Stimulated activated CD8-positive, alpha-beta memory T cell treated with anti-CD3 and anti-CD28 coated beads, Interleukin-4, amount 100 ng/mL, for 1 hour (primary cell): ENCODE measurements around the gene USP10.
"Not testable (repeated sequence)": the region's sequence is repeated elsewhere in the genome, so short reads cannot be mapped to it uniquely, and the experiment has no call there.

ENCODE experiments used
- DNase-seq, 2 donors: peaks; one replicate each; pipeline ENCODE4 v3.0.0-alpha.2; 2020; ENCODE audit warnings: low read depth in 2 of 2, low spot score in 1 of 2

Gene USP10

DNA sequence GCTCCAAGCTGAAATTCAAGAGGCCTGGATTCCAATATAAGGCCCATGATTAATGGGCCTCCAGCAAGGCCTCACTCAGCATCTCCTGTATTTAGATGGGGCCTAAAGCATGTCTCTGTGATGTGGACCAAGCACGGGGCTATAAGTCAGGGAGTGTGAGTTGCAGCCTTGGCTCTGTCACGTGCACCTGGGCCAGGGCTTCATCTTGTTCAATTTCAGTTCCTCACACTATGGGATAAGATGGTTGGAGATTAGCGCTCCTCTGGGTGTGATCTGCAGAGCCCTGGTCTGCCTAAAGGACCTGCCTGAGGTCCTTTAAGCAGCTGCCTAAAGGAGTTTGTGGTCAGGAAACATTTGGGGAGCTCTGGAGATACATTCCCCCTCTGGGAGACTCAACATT is 26.2 kb upstream of the USP10 start:
- no peak for DNase-seq

DNA sequence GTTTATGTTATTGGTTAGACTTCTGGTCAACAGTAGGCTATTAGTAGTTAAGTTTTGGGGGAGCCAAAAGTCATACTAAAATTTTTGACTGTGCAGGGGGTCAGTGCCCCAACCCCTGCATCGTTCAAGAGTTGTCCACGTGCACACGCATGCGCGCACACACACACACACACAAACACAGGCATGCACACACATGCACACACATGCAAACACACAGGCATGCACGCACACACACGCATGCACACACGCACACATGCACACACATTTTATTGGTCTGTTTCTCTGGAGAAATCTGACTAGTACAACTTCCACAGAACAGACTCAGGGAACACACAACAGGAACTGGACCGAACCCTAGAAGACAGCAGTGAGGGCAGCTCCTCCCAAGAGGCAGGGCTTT is 24.4 kb upstream of the USP10 start:
- DNase-seq: no peak

DNA sequence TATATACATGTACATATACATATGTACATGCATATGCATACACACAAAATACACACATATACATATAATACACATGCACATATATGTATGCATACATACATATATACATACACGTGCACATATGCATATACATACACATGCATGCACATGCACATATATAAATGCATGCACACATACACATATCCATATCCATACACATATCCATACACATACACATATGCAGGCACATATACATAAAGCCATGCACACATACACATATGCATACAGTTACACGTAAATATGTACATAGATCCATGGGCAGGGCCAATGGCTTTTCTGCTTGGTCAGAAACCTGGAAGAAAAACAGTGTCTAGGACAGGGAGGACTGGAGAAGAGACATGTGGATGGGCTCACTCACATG is 23.9 kb upstream of the USP10 start:
- no peak for DNase-seq

DNA sequence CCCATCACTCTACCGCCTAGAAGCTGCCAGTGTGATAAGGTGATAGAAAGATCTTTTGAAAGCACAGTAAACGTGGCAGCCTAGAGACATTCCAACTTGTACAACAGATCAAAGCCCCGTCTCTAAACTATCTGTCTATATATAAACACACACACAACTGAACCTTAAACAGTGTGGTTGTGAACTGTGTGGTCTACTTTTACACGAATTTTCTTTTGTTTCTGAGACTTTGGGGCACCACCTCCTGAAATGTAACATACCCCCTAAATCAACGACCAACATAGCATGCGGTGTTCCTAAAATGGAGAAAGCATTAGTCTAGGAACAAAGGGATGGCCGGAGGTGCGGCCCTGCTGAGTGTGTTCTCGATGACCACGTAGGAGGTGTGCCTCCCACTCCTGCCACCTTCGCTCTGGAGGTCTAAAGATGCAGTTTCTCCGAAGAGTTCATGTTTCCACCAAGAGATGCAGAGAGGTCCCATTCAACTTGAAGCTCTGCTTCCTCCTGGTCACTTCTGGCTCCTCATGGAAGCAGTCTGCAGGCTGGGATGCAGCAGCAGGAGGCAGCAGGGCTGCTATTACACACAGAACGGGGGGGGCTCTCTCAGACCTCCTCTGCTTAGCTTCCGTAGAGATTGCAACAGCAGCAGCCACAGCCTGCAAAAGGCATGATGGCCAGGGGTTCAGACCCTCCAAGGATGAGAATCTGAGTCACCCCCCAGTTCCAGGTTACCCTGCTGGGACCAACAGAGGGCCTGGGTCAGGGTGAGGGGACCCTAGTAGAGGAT is 22.6 kb upstream of the USP10 start:
- no peak for DNase-seq

DNA sequence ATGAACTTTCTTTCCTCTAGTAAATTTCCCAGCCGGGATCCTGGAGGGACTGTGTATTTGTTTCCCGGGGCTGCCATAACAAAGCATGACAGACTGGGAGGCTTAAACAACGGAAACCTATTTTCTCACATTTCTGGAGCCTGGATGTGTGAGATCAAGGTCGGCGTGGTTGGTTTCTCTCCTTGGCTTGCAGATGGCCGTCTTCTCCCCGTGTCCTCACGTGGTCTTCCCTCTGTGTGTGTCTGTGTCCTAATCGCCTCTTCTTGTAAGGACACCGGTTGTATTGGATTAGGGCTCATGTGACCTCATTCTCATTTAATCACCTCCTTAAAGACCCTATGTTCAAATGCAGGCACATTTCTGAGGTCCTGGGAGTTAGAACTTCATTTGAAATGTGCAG is 22.0 kb upstream of the USP10 start:
- no peak for DNase-seq

DNA sequence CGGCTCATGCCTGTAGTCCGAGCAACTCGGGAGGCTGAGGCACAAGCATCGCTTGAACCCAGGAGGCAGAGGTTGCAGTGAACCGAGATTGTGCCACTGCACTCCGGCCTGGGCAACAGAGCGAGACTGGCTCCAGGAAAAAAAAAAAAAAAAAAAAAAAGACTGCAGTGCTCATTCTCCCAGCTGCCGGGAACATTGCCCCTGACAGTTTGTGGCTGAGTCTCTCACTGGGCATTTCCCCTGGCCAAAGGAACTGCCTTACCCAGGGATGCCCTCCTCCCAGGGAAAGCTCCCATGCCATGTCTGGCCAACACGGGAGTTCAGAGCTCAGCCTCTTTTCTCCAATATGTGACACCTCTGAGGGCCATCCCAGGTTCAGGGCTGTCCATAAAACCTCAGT is 21.3 kb upstream of the USP10 start:
- no peak for DNase-seq

DNA sequence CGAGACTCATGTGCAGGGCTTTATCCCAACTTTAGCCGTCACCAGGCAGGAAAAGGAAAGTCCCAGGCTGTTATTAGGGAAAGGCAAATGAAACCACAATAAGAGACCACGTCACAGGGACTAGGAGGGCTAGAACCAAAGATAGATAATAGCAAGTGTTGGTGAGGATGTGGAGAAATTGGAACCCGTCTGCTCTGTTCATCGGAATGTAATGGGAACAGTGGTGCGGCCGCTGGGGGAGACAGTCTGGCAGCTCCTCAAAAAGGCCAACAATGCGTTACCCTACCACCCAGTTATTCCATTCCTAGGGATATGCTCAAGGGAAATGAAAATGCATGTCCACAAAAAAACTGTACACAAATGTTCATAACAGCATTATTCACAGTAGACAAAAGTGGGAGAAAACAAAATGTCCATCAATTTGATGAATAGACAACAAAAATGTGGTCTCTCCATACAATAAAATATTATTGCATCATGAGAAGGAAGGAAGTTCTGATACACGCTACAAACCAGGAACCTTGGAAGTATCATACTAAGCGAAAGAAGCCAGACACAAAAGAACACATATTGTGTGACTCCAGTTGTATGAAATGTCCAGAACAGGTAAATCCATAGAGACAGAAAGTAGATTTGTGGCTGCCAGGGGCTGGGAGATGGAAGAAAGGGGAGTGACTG is 19.5 kb upstream of the USP10 start:
- DNase-seq: no peak

DNA sequence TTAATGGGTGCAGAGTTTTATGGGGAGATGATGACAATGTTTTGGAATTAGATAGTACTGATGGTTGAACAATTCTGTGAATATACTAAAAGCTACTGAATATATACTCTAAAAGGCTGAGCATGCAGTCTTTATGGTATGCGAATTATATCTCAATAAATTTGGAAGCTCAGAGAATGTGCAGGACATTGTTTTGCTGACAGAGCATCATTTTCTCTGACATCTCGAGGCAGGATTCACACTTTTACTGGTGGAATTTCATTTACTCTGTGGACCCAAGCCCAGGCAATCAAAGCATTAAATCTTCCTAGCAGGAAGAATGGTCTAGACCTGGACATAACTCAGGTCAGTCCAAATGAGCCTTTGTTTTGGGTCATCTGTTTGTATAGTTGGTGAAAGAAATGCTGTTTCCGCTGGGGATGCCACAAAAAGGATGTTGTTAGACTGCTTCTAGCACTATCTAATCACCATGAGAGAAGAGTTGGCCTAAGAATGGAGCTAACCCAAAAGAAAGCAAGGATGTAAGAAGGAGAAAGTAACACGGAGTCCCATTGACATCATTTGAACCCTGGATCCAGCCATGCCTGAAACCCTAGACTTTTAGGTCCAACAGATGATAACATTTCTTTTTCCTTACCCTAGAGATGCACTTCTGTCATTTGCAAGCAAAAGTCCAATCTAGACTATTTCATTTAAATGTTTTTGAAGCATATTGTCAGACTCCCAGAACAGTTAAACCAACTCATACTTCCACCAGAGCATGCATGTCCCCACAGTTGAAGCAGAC is 18.8 kb upstream of the USP10 start:
- no peak for DNase-seq

DNA sequence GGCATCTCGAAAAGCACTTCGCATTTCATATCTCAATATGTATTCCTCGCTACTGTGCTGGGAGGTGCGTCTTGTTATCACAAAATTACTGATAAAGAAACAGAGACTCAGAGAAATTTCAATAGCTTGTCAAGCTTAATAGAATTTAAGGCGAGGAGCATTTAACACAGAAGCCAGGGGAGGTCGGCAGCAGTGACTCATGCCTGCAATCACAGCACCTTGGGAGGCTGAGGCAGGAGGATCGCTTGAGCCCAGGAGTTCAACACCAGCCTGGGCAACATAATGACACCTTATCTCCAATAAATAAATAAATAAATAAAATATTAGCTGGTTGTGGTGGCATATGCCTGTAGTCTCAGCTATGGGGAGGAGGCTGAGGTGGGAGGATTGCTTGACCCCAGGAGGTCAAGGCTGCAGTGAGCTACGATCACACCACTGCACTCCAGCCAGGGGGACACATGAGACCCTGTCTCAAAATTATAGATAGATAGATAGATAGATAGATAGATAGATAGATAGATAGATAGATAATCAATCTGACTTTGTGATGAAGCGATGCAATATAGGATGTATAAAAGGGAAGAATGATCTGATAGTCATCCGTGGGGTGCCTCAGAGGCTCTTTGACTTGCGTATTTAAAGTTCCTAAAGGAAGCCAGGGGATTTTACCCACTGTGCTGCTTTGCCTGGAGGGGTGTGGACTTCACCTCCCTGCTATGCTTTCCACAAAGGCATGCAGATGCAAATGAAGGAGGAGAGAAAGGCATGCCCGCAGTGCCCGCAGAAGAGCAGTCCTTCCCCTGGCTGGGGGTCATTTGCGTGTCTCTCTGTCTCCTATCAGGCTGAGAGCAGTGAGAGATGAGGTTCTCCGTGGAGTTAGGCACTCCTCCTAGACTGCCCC is 15.9 kb upstream of the USP10 start:
- no peak for DNase-seq

DNA sequence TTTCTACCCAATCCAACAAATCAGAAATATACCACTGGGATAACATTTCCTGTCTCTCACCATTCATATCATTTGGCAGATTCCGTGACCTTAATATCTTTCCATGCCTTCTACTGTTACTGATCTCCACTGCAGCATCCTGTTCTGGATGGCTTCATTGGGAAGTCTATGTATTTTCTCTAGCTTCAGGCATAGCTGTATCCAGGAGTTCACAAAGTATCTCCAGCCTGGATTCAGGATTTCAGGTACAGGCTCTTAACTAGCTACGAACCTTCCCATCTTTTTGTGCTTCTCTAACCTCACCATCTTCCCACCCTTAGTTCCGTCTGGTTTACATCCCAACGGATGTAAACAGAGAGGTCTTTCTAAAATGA is 15.2 kb upstream of the USP10 start:
- DNase-seq: no peak

DNA sequence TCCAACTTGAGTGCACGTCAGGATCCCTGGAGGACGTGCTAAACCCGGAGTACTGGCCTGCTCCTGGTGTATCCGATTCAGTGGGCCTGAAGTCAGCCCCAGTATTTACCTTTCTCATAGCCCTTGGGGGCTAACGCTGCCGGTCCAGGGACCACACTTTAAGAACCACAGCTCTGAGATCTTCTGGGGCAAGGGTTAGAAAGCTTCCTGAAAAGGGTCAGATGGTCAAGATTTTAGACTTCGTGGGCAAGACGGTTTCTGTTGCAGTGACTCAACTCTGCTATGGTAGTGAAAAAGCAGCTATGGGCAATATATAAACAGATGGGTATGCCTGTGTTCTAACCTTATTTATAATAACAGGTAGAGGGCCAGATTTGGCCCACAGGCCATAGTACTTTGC is 14.6 kb upstream of the USP10 start:
- DNase-seq: no peak

DNA sequence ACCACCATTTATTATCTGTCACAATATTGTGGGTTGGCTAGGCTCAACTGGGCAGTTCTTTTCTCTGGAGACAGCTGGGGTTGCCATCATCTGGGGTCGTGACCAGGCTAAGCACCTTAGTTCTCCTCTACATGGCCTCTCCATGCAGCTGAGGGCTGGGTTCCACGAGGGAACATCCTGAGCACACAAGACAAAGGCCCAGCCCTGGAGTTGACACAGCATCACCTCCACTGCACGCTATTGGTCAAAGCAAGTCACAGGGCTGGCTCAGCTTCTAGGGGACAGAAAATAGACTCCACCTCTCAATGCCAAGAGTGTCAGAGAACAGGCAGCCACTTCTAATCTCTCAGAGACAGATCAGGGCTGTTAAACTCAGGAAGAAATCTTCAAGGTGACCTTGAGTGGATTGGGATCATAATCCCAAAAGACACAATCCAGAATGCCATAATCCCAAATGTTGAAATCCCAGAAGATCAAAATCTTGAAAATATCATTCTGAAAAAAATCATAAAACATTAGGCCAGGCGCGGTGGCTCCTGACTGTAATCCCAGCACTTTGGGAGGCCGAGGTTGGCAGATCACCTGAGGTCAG is 13.0 kb upstream of the USP10 start:
- no peak for DNase-seq

DNA sequence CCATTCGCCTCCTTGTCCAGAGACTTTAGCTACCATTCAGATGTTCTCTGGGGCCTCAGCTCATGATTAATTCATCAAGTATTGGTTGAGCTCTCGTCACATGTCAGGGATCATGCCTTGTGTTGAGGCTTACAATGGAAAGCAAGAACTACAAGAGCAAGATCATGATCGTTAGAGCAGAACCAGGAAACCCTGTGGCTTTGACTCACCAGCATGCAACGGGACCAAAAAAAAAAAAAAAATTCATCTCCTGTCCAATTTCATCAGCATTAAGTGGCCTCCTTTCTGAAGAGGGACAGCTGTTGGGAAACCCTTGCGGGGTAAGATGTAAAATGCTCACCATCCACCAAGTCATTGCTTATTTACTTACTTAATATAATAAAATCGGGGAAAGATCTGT is 12.1 kb upstream of the USP10 start:
- no peak for DNase-seq

DNA sequence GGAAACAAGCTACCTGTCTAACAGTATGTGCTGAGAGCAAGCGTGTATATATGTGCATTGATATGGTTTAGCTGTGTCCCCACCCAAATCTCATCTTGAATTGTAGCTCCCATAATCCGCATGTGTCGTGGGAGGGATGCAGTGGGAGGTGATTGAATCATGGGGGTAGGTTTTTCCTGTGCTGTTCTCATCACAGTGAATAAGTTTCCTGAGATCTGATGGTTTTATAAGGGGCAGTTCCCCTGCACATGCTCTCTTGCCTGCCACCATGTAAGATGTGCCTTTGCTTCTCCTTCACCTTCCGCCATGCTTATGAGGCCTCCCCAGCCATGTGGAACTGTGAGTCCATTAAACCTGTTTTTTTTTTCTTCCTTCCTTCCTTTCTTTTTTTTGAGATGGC is 11.6 kb upstream of the USP10 start:
- not testable (repeated sequence) for DNase-seq

DNA sequence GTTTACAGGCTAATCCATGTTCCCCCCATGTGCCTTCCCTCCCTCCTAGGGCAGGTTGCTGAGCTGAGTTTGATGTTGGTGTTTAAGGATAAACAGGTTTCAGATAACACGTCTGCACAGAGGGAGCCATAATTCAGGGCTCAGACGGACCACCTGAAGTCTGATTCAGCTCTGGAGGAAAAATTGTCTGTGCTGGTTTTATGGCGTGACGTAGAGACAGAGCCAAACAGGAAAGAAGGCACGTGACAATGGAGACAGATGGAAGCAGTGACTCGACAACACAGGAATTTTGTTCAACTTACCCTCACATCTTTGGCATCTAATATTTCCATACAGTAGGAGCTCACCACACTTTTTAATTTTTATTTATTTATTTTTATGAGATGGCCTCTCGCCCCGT is 10.7 kb upstream of the USP10 start:
- no peak for DNase-seq

DNA sequence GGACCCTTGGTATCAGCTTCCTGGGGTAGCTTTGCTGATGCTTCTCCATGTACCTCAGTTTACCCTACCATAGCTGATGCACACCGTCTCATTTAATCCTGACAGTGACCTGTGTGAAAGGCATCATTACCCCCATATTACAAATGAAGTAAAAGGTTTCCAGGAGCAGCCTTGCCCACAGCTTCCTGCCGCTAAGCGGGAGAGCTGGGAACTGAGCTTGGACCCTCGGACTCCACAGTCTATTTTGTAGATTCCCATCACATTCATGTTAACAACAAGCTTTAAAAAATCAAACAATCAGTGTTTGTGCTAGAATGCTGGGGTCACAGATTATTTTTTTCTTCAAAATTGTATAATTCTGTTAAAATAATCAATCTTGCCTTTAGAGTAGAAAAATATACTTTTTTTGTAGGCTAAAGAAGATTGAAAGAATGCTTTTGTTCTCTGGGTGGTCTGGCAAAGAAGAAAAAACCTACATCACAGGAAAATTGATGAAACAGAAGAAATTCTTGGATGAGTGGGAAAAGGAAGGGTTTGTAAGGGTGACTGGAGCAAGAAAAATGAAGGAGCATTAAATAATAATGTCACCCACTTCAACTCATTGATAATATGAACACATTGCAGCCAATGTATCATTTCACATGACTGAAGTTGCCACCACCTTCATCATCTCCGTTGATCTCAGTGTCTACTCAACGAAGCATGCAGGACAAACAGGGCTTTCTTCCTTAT is 9.5 kb upstream of the USP10 start:
- no peak for DNase-seq

DNA sequence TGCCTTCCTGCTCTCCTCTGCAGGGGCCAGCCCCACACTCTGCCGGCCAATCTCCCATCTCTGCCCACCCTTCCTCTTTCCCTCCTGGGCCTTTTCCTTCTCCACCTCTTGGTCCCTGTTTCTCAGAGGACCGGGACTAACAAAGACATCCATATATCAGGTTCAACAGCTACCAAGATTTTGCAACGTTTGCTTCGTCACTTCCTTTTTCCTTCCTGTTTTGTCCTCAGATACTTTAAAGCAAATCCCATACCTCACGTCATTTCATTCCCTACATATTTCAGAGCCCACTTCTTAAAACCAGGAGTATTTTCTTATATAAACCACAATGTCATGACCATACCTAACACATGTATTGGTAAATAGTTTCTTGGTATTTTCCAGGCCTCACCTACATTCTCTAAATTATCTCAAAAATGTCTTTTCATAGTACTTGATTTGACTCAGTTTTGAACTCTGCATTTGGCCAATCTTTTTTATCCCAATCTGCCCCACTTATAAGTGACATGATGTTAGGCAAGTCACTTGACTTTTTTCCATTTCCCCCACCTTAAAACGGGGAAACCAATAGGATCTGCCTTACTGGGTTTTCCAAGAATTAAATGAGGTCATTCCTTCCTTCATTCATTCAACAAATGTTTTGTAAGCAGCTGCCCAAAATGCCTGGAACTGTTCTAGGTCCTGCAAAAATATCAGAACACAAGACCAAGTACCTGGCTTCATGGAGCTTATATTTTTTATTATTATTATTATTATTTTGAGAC is 7.2 kb upstream of the USP10 start:
- DNase-seq: no peak

DNA sequence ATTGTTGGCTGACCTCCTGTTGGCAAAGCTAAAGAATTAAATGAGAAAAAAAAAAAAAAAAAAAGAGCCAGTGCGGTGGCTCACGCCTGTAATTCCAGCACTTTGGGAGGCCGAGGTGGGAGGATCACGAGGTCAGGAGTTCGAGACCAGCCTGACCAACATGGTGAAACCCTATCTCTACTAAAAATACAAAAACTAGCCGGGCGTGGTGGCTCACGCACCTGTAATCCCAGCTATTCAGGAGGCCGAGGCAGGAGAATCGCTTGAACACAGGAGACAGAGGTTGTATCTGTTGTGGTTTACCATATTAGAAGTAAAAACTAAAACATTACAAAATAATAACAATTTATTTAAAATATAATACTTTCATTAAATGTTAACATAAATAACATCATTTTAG is 5.9 kb upstream of the USP10 start:
- not testable (repeated sequence) for DNase-seq

DNA sequence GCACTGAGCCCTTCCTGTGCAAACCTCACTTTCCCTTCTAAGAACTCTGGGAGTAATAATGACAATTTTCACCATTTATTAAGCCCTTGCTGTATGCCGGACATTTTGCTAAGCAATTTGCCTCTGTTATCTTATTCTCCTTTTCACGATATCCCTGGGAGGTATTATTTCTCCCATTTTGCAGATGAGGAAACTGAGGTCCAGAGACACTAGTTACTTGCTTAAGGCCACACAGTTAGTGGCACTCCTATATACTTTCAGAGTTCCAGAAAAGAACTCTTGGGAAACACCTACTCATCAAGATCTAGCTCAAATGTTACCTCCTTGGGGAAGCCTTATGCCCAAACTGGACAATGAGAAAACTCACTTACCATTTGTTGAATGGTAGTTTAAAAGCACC is 4.8 kb upstream of the USP10 start:
- DNase-seq: no peak
